Endothelial cell of umbilical vein (primary cell): ENCODE results near the gene LOXL3. TPM values are rescaled to one million over a fixed set of nuclear protein-coding genes. Genes with fewer than 3 reads are reported as not detected.
A peak's percentile ranks its signal among the peaks of the same experiment; 100 is the strongest.

Experiments
- BruUV-seq: library from RNA; stranded (reverse); fragments of 400-500 nt; replicated peaks from 2 replicates; lab custom pipeline; 2021; lab: Mats Ljungman, UMichigan
- CTCF ChIA-PET: fragments of 300-600, 350-600 bp; sonication (Branson Sonifier 250); formaldehyde crosslinking; loops from one replicate; lab custom pipeline; 2021; ENCODE audit warnings: antibody characterized with exemption, inconsistent platforms; lab: Charles Lee
- POLR2A ChIA-PET: fragments of 300-600, 350-600 bp; sonication (Branson Sonifier 250); formaldehyde crosslinking; loops from one replicate; lab custom pipeline; 2021; ENCODE audit warnings: antibody characterized with exemption, inconsistent platforms; lab: Charles Lee
- DNase-seq: peaks from one replicate; pipeline ENCODE4 v3.0.0-alpha.2; 2011; ENCODE audit warnings: low read depth, low spot score
- FAIRE-seq: peaks from 2 replicates; lab custom pipeline; 2011; peaks lifted over from hg19 to GRCh38; lab: Jason Lieb, UNC
- H2AFZ ChIP-seq: 2 replicates; pipeline ENCODE4 v1.6.0; 2012; ENCODE audit warnings: low read depth, low read length, control low read depth, inconsistent platforms
- H3K27ac ChIP-seq: 2 replicates; pipeline ENCODE4 v1.5.1; 2011; ENCODE audit warnings: low read depth, mild to moderate bottlenecking, control low read depth, low read length, moderate library complexity; ENCODE audit not compliant: insufficient read depth
- H3K27me3 ChIP-seq, 2 experiments: 2 replicates each; pipeline versions ENCODE4 v1.6.0 to v1.6.1; 2011; ENCODE audit warnings: low read length in 2 of 2, mixed read lengths in 1 of 2; ENCODE audit not compliant: control insufficient read depth in 2 of 2, insufficient read depth in 2 of 2
- H3K36me3 ChIP-seq, 2 experiments: 2 replicates in 1 of 2; 3 replicates in 1 of 2; pipeline ENCODE4 v1.5.1; 2011; ENCODE audit warnings: low read length in 2 of 2, mild to moderate bottlenecking in 1 of 2, moderate library complexity in 1 of 2; ENCODE audit not compliant: control insufficient read depth in 2 of 2, insufficient read depth in 2 of 2; ENCODE audit errors: extremely low read depth in 1 of 2
- H3K4me1 ChIP-seq: 3 replicates; pipeline ENCODE4 v1.5.1; 2011; ENCODE audit warnings: mild to moderate bottlenecking, low read length; ENCODE audit not compliant: control insufficient read depth, insufficient read depth; ENCODE audit errors: extremely low read depth
- H3K4me2 ChIP-seq: 2 replicates; pipeline ENCODE4 v1.6.1; 2011; ENCODE audit warnings: low read length, control low read depth, mixed read lengths; ENCODE audit not compliant: insufficient read depth
- H3K4me3 ChIP-seq, 3 experiments: fragments of 200-600 bp in 1 of 3; sonication (generic), shearing (Covaris generic) in 1 of 3; replicated peaks in 1 of 3; 2 replicates each; pipeline ENCODE4 v1.5.1; 2011 to 2016; ENCODE audit warnings: control low read depth in 3 of 3, low read length in 3 of 3, mild to moderate bottlenecking in 2 of 3, inconsistent platforms in 1 of 3, low read depth in 1 of 3, moderate library complexity in 1 of 3; ENCODE audit not compliant: insufficient read depth in 1 of 3
- H3K79me2 ChIP-seq: 2 replicates; pipeline ENCODE4 v1.6.0; 2012; ENCODE audit warnings: low read length, inconsistent platforms; ENCODE audit not compliant: control insufficient read depth, insufficient read depth
- H3K9ac ChIP-seq: replicated peaks from 2 replicates; pipeline ENCODE3; 2011; ENCODE audit warnings: low read length, control low read depth; ENCODE audit not compliant: insufficient read depth; ENCODE audit errors: extremely low read depth
- H3K9me1 ChIP-seq: replicated peaks from 3 replicates; pipeline ENCODE4 v1.6.0; 2011; ENCODE audit warnings: mild to moderate bottlenecking, low read length; ENCODE audit not compliant: control insufficient read depth, insufficient read depth; ENCODE audit errors: extremely low read depth
- H3K9me3 ChIP-seq: replicated peaks from 2 replicates; pipeline ENCODE4 v1.5.1; 2012; ENCODE audit warnings: low read length, inconsistent platforms; ENCODE audit not compliant: control insufficient read depth, insufficient read depth
- H4K20me1 ChIP-seq: replicated peaks from 2 replicates; pipeline ENCODE3; 2011; ENCODE audit warnings: mild to moderate bottlenecking, low read length; ENCODE audit not compliant: control insufficient read depth, insufficient read depth; ENCODE audit errors: extremely low read depth
- CTCF ChIP-seq, 2 donors: IDR thresholded peaks; 1 replicate in 1 of 2; 2 replicates in 1 of 2; pipeline ENCODE4 v1.5.1; 2011; ENCODE audit warnings: low read length in 2 of 2, mild to moderate bottlenecking in 2 of 2, moderate library complexity in 2 of 2, control low read depth in 1 of 2, inconsistent platforms in 1 of 2, low read depth in 1 of 2; ENCODE audit not compliant: insufficient read depth in 1 of 2; ENCODE audit errors: extremely low read depth in 1 of 2
- EZH2 ChIP-seq: IDR thresholded peaks from 2 replicates; pipeline ENCODE4 v1.6.1; 2012; ENCODE audit warnings: borderline replicate concordance, low read depth, mild to moderate bottlenecking, moderate library complexity, low read length, inconsistent platforms; ENCODE audit not compliant: severe bottlenecking
- FOS ChIP-seq: IDR thresholded peaks from 2 replicates; pipeline ENCODE4 v1.6.1; 2011; ENCODE audit warnings: mild to moderate bottlenecking, low read length, moderate library complexity, borderline replicate concordance; ENCODE audit not compliant: insufficient read depth
- GATA2 ChIP-seq: IDR thresholded peaks from 2 replicates; pipeline ENCODE4 v1.7.0; 2011; ENCODE audit warnings: low read depth, mild to moderate bottlenecking, moderate library complexity, mixed read lengths, low read length; ENCODE audit not compliant: insufficient read length, insufficient read depth
- JUN ChIP-seq: IDR thresholded peaks from 2 replicates; pipeline ENCODE4 v1.6.1; 2011; ENCODE audit warnings: borderline replicate concordance, low read depth; ENCODE audit not compliant: insufficient read length, insufficient read depth
- MAX ChIP-seq: IDR thresholded peaks from 2 replicates; pipeline ENCODE4 v1.6.1; 2011; ENCODE audit not compliant: insufficient read depth, insufficient read length
- MYC ChIP-seq: IDR thresholded peaks from one replicate; pipeline ENCODE4 v1.6.1; 2011; ENCODE audit warnings: mild to moderate bottlenecking, low read depth, low read length
- POLR2A ChIP-seq: IDR thresholded peaks from 2 replicates; pipeline ENCODE4 v1.6.1; 2012; ENCODE audit warnings: low read depth, mild to moderate bottlenecking, control low read depth, low read length
- POLR2AphosphoS5 ChIP-seq: IDR thresholded peaks from 2 replicates; pipeline ENCODE4 v1.6.1; 2012; ENCODE audit warnings: low read depth, mild to moderate bottlenecking, control low read depth, low read length, moderate library complexity; ENCODE audit not compliant: insufficient read depth
- dilution Hi-C: fragments of 300-500 bp; cut with MboI; formaldehyde crosslinking; loops from one replicate; pipeline ENCODE4 v1.15.0; 2019; ENCODE audit warnings: low sequenced_read_pairs; ENCODE audit not compliant: extremely low pct_ligation_motif_present
- intact Hi-C: fragments of 100-400 bp; cut with micrococcal nuclease; formaldehyde crosslinking; loops from one replicate; pipeline ENCODE4 v1.10.0; 2022
- polyA plus RNA-seq, 4 experiments: library from polyadenylated mRNA; depleted of rRNA in 3 of 4; stranded (reverse) in 3 of 4; unstranded in 1 of 4; fragments of >200 nt; gene quantifications; 2 replicates each; pipeline versions ENCODE4 v1.2.1 to v1.2.3, GENCODE V29; 2011 to 2012; ENCODE audit warnings: missing spikeins in 1 of 4
- total RNA-seq: library from RNA; stranded (reverse); gene quantifications from 2 replicates; pipeline ENCODE4 v1.2.3, GENCODE V29; 2021

LOXL3 gene
- total and polyA plus RNA-seq, 2 donors (not counting 3 experiments of a cell fraction or from before 2014, with no cell fraction given) = 0.95 to 1.3 TPM

- Histone ChIP-seq H3K27ac (peak overlapping the region; percentile 25), H2AFZ (peak overlapping the region; percentile 37), H3K9ac (peak overlapping the region; percentile 78), H3K27me3 (no peaks in the 10 kb centered on the region), H3K9me1 (no peaks in the 10 kb centered on the region), H4K20me1 (no peaks in the 10 kb centered on the region), H3K9me3 (no peaks in the 10 kb centered on the region), H3K36me3 (peaks cover 6 to 26% of the 10 kb centered on the region in 2 experiments), H3K4me3 (peak overlapping the region; percentile 77 to 90 (median 81)), H3K79me2 (peaks cover 19% of the 10 kb centered on the region), H3K4me1 (peaks cover 20% of the 10 kb centered on the region), H3K4me2 (peak overlapping the region; percentile 67)
- intact Hi-C loops = loop anchor here (5.0 kb wide), 2 partner anchors 33 to 198 kb away; partner anchors contain the start of gene LBX2
- dilution Hi-C loops = no loop called here
- no TSS peak for BruUV-seq
- CTCF ChIA-PET = interaction anchor here (1.3 to 5.2 kb wide), 8 partner anchors 23 to 195 kb away, joined by 3 to 82 read pairs (median 6); partner anchors contain the start of genes CCDC142, LBX2, PCGF1 and TTC31
- FAIRE-seq (peak; percentile 59), DNase-seq (peak; percentile 34)
- TF ChIP-seq POLR2AphosphoS5 = no peak
- no peak for TF ChIP-seq MAX
- no peak for TF ChIP-seq FOS
- no peak for TF ChIP-seq POLR2A
- TF ChIP-seq GATA2 = no peak
- TF ChIP-seq MYC = no peak
- TF ChIP-seq JUN = no peak
- no peak for TF ChIP-seq EZH2
- no peak for TF ChIP-seq CTCF (IDR thresholded peaks at IDR 0.05; ENCODE audit: extremely low read depth in 1 of 2, insufficient read depth in 1 of 2, low read depth in 1 of 2, low read length in 2 of 2)
- POLR2A ChIA-PET = interaction anchor here (1.0 kb wide), 1 partner anchor 72 kb away, joined by 3 read pairs; the partner anchor contains the start of gene WBP1
These were observed 23.2 kb downstream of the LOXL3 start for GRCh38 chr2:74530239-74531187.
